ENCODE results near the gene GALK1.

Gene GALK1

GRCh38 chr17:75808549-75808904 lies 43.5 kb upstream of the GALK1 start:
- no peak for DNase-seq (ENCODE audit: low read depth, low spot score)
- Histone ChIP-seq H3K4me3 (ENCODE audit: low read length) (no peak overlapping the region), H3K27me3 (ENCODE audit: control insufficient read depth, insufficient read depth, low read length) (no peaks in the 10 kb centered on the region), H3K27ac (ENCODE audit: low read length) (no peak overlapping the region), H3K36me3 (ENCODE audit: control insufficient read depth, insufficient read depth, low read length) (peaks cover 25% of the 10 kb centered on the region), H3K9me3 (ENCODE audit: control insufficient read depth, insufficient read depth, low read length) (no peaks in the 10 kb centered on the region), H3K4me1 (ENCODE audit: control insufficient read depth, insufficient read depth, low read length) (no peaks in the 10 kb centered on the region)
- WGBS (ENCODE audit: insufficient coverage, insufficient read length): no CpG with 5 or more reads among the region's 4 CpGs

- H3K27ac ChIP-seq (ENCODE audit: low read length): no peak overlapping the region
- H3K36me3 ChIP-seq (ENCODE audit: control insufficient read depth, insufficient read depth, low read length): peaks cover 18% of the 10 kb centered on the region
- H3K4me3 ChIP-seq (ENCODE audit: low read length): no peak overlapping the region
- DNase-seq (ENCODE audit: low read depth, low spot score): no peak
- WGBS (ENCODE audit: insufficient coverage, insufficient read length): no CpG with 5 or more reads among the region's 3 CpGs
- no peaks in the 10 kb centered on the region for H3K4me1 ChIP-seq (ENCODE audit: control insufficient read depth, insufficient read depth, low read length)
- no peaks in the 10 kb centered on the region for H3K9me3 ChIP-seq (ENCODE audit: control insufficient read depth, insufficient read depth, low read length)
- H3K27me3 ChIP-seq (ENCODE audit: control insufficient read depth, insufficient read depth, low read length): no peaks in the 10 kb centered on the region
Measured at GRCh38 chr17:75807861-75808260, 42.9 kb upstream of the GALK1 start.

GRCh38 chr17:75806822-75807500 lies 42.0 kb upstream of the GALK1 start:
- Histone ChIP-seq H3K27me3 (ENCODE audit: control insufficient read depth, insufficient read depth, low read length) (no peaks in the 10 kb centered on the region), H3K27ac (ENCODE audit: low read length) (no peak overlapping the region), H3K4me3 (ENCODE audit: low read length) (no peak overlapping the region), H3K36me3 (ENCODE audit: control insufficient read depth, insufficient read depth, low read length) (peaks cover 11% of the 10 kb centered on the region; the same call in 1 of the 2 replicates), H3K4me1 (ENCODE audit: control insufficient read depth, insufficient read depth, low read length) (no peaks in the 10 kb centered on the region), H3K9me3 (ENCODE audit: control insufficient read depth, insufficient read depth, low read length) (no peaks in the 10 kb centered on the region)
- WGBS (ENCODE audit: insufficient coverage, insufficient read length): no CpG with 5 or more reads among the region's 4 CpGs
- DNase-seq (ENCODE audit: low read depth, low spot score): no peak

GRCh38 chr17:75803883-75804282 lies 38.9 kb upstream of the GALK1 start:
- Histone ChIP-seq H3K36me3 (ENCODE audit: control insufficient read depth, insufficient read depth, low read length) (peaks cover 3% of the 10 kb centered on the region; the same call in 1 of the 2 replicates), H3K4me3 (ENCODE audit: low read length) (no peak overlapping the region), H3K4me1 (ENCODE audit: control insufficient read depth, insufficient read depth, low read length) (no peaks in the 10 kb centered on the region), H3K27ac (ENCODE audit: low read length) (no peak overlapping the region), H3K9me3 (ENCODE audit: control insufficient read depth, insufficient read depth, low read length) (no peaks in the 10 kb centered on the region), H3K27me3 (ENCODE audit: control insufficient read depth, insufficient read depth, low read length) (no peaks in the 10 kb centered on the region)
- WGBS (ENCODE audit: insufficient coverage, insufficient read length): no CpG with 5 or more reads among the region's 1 CpG
- DNase-seq (ENCODE audit: low read depth, low spot score): no peak

- no CpG with 5 or more reads among the region's 4 CpGs for WGBS (ENCODE audit: insufficient coverage, insufficient read length)
- H3K4me1 ChIP-seq (ENCODE audit: control insufficient read depth, insufficient read depth, low read length): no peaks in the 10 kb centered on the region
- no peaks in the 10 kb centered on the region for H3K27me3 ChIP-seq (ENCODE audit: control insufficient read depth, insufficient read depth, low read length)
- no peaks in the 10 kb centered on the region for H3K9me3 ChIP-seq (ENCODE audit: control insufficient read depth, insufficient read depth, low read length)
- no peak for DNase-seq (ENCODE audit: low read depth, low spot score)
- peaks cover 6% of the 10 kb centered on the region; the same call in 1 of the 2 replicates for H3K36me3 ChIP-seq (ENCODE audit: control insufficient read depth, insufficient read depth, low read length)
- H3K4me3 ChIP-seq (ENCODE audit: low read length): no peak overlapping the region
- H3K27ac ChIP-seq (ENCODE audit: low read length): no peak overlapping the region
Measured at GRCh38 chr17:75799402-75799801, 34.4 kb upstream of the GALK1 start.

- Histone ChIP-seq H3K4me1 (ENCODE audit: control insufficient read depth, insufficient read depth, low read length) (no peaks in the 10 kb centered on the region), H3K36me3 (ENCODE audit: control insufficient read depth, insufficient read depth, low read length) (peaks cover 9% of the 10 kb centered on the region; the same call in 1 of the 2 replicates), H3K27ac (ENCODE audit: low read length) (no peak overlapping the region), H3K27me3 (ENCODE audit: control insufficient read depth, insufficient read depth, low read length) (no peaks in the 10 kb centered on the region), H3K9me3 (ENCODE audit: control insufficient read depth, insufficient read depth, low read length) (no peaks in the 10 kb centered on the region), H3K4me3 (ENCODE audit: low read length) (no peak overlapping the region)
- no peak for DNase-seq (ENCODE audit: low read depth, low spot score)
- WGBS (ENCODE audit: insufficient coverage, insufficient read length): no CpG with 5 or more reads among the region's 8 CpGs
Measured at GRCh38 chr17:75795820-75796607, 31.0 kb upstream of the GALK1 start.

GRCh38 chr17:75793460-75793859 lies 28.5 kb upstream of the GALK1 start:
- H3K27me3 ChIP-seq (ENCODE audit: control insufficient read depth, insufficient read depth, low read length): no peaks in the 10 kb centered on the region
- H3K4me1 ChIP-seq (ENCODE audit: control insufficient read depth, insufficient read depth, low read length): no peaks in the 10 kb centered on the region
- H3K36me3 ChIP-seq (ENCODE audit: control insufficient read depth, insufficient read depth, low read length): peaks cover 7% of the 10 kb centered on the region; the same call in 1 of the 2 replicates
- no peak overlapping the region for H3K4me3 ChIP-seq (ENCODE audit: low read length)
- H3K9me3 ChIP-seq (ENCODE audit: control insufficient read depth, insufficient read depth, low read length): no peaks in the 10 kb centered on the region
- WGBS (ENCODE audit: insufficient coverage, insufficient read length): no CpG with 5 or more reads among the region's 1 CpG
- DNase-seq (ENCODE audit: low read depth, low spot score): no peak
- H3K27ac ChIP-seq (ENCODE audit: low read length): no peak overlapping the region

- Histone ChIP-seq H3K4me3 (ENCODE audit: low read length) (no peak overlapping the region), H3K36me3 (ENCODE audit: control insufficient read depth, insufficient read depth, low read length) (peaks cover 4% of the 10 kb centered on the region; the same call in 1 of the 2 replicates), H3K9me3 (ENCODE audit: control insufficient read depth, insufficient read depth, low read length) (no peaks in the 10 kb centered on the region), H3K27ac (ENCODE audit: low read length) (no peak overlapping the region), H3K4me1 (ENCODE audit: control insufficient read depth, insufficient read depth, low read length) (no peaks in the 10 kb centered on the region; the same call in 1 of the 2 replicates), H3K27me3 (ENCODE audit: control insufficient read depth, insufficient read depth, low read length) (no peaks in the 10 kb centered on the region)
- DNase-seq (ENCODE audit: low read depth, low spot score): no peak
- no CpG with 5 or more reads among the region's 6 CpGs for WGBS (ENCODE audit: insufficient coverage, insufficient read length)
Measured at GRCh38 chr17:75791254-75791653, 26.3 kb upstream of the GALK1 start.

GRCh38 chr17:75785016-75785890 lies 20.3 kb upstream of the GALK1 start:
- H3K4me3 ChIP-seq (ENCODE audit: low read length): peak overlapping the region; percentile 69; the same call in 1 of the 2 replicates
- no CpG with 5 or more reads among the region's 43 CpGs for WGBS (ENCODE audit: insufficient coverage, insufficient read length)
- H3K4me1 ChIP-seq (ENCODE audit: control insufficient read depth, insufficient read depth, low read length): peaks cover 3% of the 10 kb centered on the region; the same call in 1 of the 2 replicates

GRCh38 chr17:75784473-75785015 lies 19.6 kb upstream of the GALK1 start, which contains the start of gene UNK:
TSS of gene UNK (plus strand) at chr17:75784806. CDS start at chr17:75784881, 75 bp downstream.
- Histone ChIP-seq H3K4me1 (ENCODE audit: control insufficient read depth, insufficient read depth, low read length) (peaks cover 3% of the 10 kb centered on the region; the same call in 1 of the 2 replicates), H3K27me3 (ENCODE audit: control insufficient read depth, insufficient read depth, low read length) (no peaks in the 10 kb centered on the region), H3K36me3 (ENCODE audit: control insufficient read depth, insufficient read depth, low read length) (no peaks in the 10 kb centered on the region), H3K9me3 (ENCODE audit: control insufficient read depth, insufficient read depth, low read length) (no peaks in the 10 kb centered on the region), H3K4me3 (ENCODE audit: low read length) (peak within 1 kb of the TSS; percentile 69; the same call in 1 of the 2 replicates), H3K27ac (ENCODE audit: low read length) (no peak within 1 kb of the TSS)
- no CpG with 5 or more reads among the region's 45 CpGs for WGBS (ENCODE audit: insufficient coverage, insufficient read length)
- DNase-seq (ENCODE audit: low read depth, low spot score): peak; percentile 98

More at GRCh38 chr17:75785016-75785890, 20.3 kb upstream of the GALK1 start:
- Histone ChIP-seq H3K9me3 (ENCODE audit: control insufficient read depth, insufficient read depth, low read length) (no peaks in the 10 kb centered on the region), H3K36me3 (ENCODE audit: control insufficient read depth, insufficient read depth, low read length) (no peaks in the 10 kb centered on the region), H3K27me3 (ENCODE audit: control insufficient read depth, insufficient read depth, low read length) (no peaks in the 10 kb centered on the region), H3K27ac (ENCODE audit: low read length) (no peak overlapping the region)
- DNase-seq (ENCODE audit: low read depth, low spot score): no peak
